ENCODE measurements around the gene STT3A. TPM values are rescaled to one million over a fixed set of nuclear protein-coding genes. Genes with fewer than 3 reads are reported as not detected.

The STT3A gene
- total RNA-seq, 1 donor from 2014 or later, result 57.6 TPM

- H3K4me1 ChIP-seq, result no peaks in the 10 kb centered on the region
- no peak for TF ChIP-seq CTCF (IDR thresholded peaks at IDR 0.05; ENCODE audit: borderline replicate concordance)
- intact Hi-C loops (cut with micrococcal nuclease), result no loop called here
- DNase-seq, result no peak
- no peak overlapping the region for H3K4me3 ChIP-seq
- no peaks in the 10 kb centered on the region for H3K27me3 ChIP-seq (ENCODE audit: low read depth)
- H3K27ac ChIP-seq (replicated peaks), result no peak overlapping the region
- no peaks in the 10 kb centered on the region for H3K36me3 ChIP-seq
- no peaks in the 10 kb centered on the region for H3K9me3 ChIP-seq (replicated peaks)
Observed at GRCh38 chr11:125637840-125638239, 45.2 kb downstream of the STT3A start.

- Histone ChIP-seq H3K4me3 (no peak overlapping the region), H3K4me1 (no peaks in the 10 kb centered on the region), H3K36me3 (no peaks in the 10 kb centered on the region), H3K27ac (replicated peaks) (no peak overlapping the region), H3K27me3 (ENCODE audit: low read depth) (no peaks in the 10 kb centered on the region), H3K9me3 (replicated peaks) (no peaks in the 10 kb centered on the region)
- DNase-seq, result no peak
- no peak for TF ChIP-seq CTCF (IDR thresholded peaks at IDR 0.05; ENCODE audit: borderline replicate concordance)
- intact Hi-C loops (cut with micrococcal nuclease), result no loop called here
Observed at GRCh38 chr11:125638315-125638714, 45.7 kb downstream of the STT3A start.

GRCh38 chr11:125645871-125646270 lies 53.2 kb downstream of the STT3A start:
- Histone ChIP-seq H3K27ac (replicated peaks) (no peak overlapping the region), H3K36me3 (no peaks in the 10 kb centered on the region), H3K9me3 (replicated peaks) (no peaks in the 10 kb centered on the region), H3K27me3 (ENCODE audit: low read depth) (no peaks in the 10 kb centered on the region), H3K4me3 (no peak overlapping the region), H3K4me1 (no peaks in the 10 kb centered on the region)
- DNase-seq, result no peak
- intact Hi-C loops (cut with micrococcal nuclease), result no loop called here
- no peak for TF ChIP-seq CTCF (IDR thresholded peaks at IDR 0.05; ENCODE audit: borderline replicate concordance)

- intact Hi-C loops (cut with micrococcal nuclease), result no loop called here
- no peaks in the 10 kb centered on the region for H3K36me3 ChIP-seq
- TF ChIP-seq CTCF (IDR thresholded peaks at IDR 0.05; ENCODE audit: borderline replicate concordance), result no peak
- no peak overlapping the region for H3K4me3 ChIP-seq
- H3K27me3 ChIP-seq (ENCODE audit: low read depth), result no peaks in the 10 kb centered on the region
- DNase-seq, result no peak
- no peaks in the 10 kb centered on the region for H3K9me3 ChIP-seq (replicated peaks)
- H3K27ac ChIP-seq (replicated peaks), result no peak overlapping the region
- no peaks in the 10 kb centered on the region for H3K4me1 ChIP-seq
Observed at GRCh38 chr11:125649465-125650166, 57.0 kb downstream of the STT3A start.

GRCh38 chr11:125662689-125663088 lies 70.0 kb downstream of the STT3A start:
- no peaks in the 10 kb centered on the region for H3K27me3 ChIP-seq (ENCODE audit: low read depth)
- H3K36me3 ChIP-seq, result no peaks in the 10 kb centered on the region
- no peak overlapping the region for H3K27ac ChIP-seq (replicated peaks)
- no peaks in the 10 kb centered on the region for H3K4me1 ChIP-seq
- no peak for TF ChIP-seq CTCF (IDR thresholded peaks at IDR 0.05; ENCODE audit: borderline replicate concordance)
- H3K4me3 ChIP-seq, result no peak overlapping the region
- intact Hi-C loops (cut with micrococcal nuclease), result no loop called here
- H3K9me3 ChIP-seq (replicated peaks), result peaks cover 37% of the 10 kb centered on the region
- no peak for DNase-seq
